HG03196 (cell line): ENCODE data around the gene SNX25.
"Not testable (repeated sequence)": the region's sequence is repeated elsewhere in the genome, so short reads cannot be mapped to it uniquely, and the experiment has no call there.

ENCODE experiments used
- ATAC-seq: cut with Tn5 transposase; IDR thresholded peaks from one replicate; pipeline ENCODE4 v1.9.1; 2021; ENCODE audit not compliant: unreplicated experiment

SNX25 gene

GRCh38 chr4:185229021-185229818, 19.8 kb downstream of the SNX25 start:
- ATAC-seq: no peak

GRCh38 chr4:185232370-185232769, 23.0 kb downstream of the SNX25 start:
- ATAC-seq: no peak

GRCh38 chr4:185235119-185235842, 25.9 kb downstream of the SNX25 start:
- ATAC-seq: no peak

GRCh38 chr4:185235843-185236503, 26.6 kb downstream of the SNX25 start:
- ATAC-seq: no peak

- ATAC-seq: no peak
Measured at GRCh38 chr4:185237175-185237574, 27.8 kb downstream of the SNX25 start.

GRCh38 chr4:185238215-185238681, 28.9 kb downstream of the SNX25 start:
- ATAC-seq: no peak

GRCh38 chr4:185238750-185239149, 29.4 kb downstream of the SNX25 start:
- ATAC-seq: no peak

GRCh38 chr4:185240486-185240885, 31.1 kb downstream of the SNX25 start:
- ATAC-seq: not testable (repeated sequence)

- no peak for ATAC-seq
Measured at GRCh38 chr4:185242749-185243533, 33.5 kb downstream of the SNX25 start.

GRCh38 chr4:185243879-185244278, 34.5 kb downstream of the SNX25 start:
- no peak for ATAC-seq

- no peak for ATAC-seq
Measured at GRCh38 chr4:185244763-185245162, 35.4 kb downstream of the SNX25 start.

- ATAC-seq: no peak
Measured at GRCh38 chr4:185246453-185246852, 37.1 kb downstream of the SNX25 start.

- ATAC-seq: no peak
Measured at GRCh38 chr4:185247151-185247550, 37.8 kb downstream of the SNX25 start.

- no peak for ATAC-seq
Measured at GRCh38 chr4:185248393-185249039, 39.1 kb downstream of the SNX25 start.

GRCh38 chr4:185249105-185249504, 39.7 kb downstream of the SNX25 start:
- ATAC-seq: no peak

- ATAC-seq: no peak
Measured at GRCh38 chr4:185254434-185254833, 45.0 kb downstream of the SNX25 start.

GRCh38 chr4:185255868-185256267, 46.5 kb downstream of the SNX25 start:
- ATAC-seq: no peak

- no peak for ATAC-seq
Measured at GRCh38 chr4:185256446-185256845, 47.0 kb downstream of the SNX25 start.

- ATAC-seq: no peak
Measured at GRCh38 chr4:185257086-185257485, 47.7 kb downstream of the SNX25 start.

GRCh38 chr4:185257694-185258093, 48.3 kb downstream of the SNX25 start:
- ATAC-seq: no peak
